ENCODE measurements around the gene PFDN6.

- TF ChIP-seq CTCF (IDR thresholded peaks at IDR 0.05) = no peak
- TF ChIP-seq POLR2A (IDR thresholded peaks at IDR 0.05) = no peak
These were observed 47.1 kb downstream of the PFDN6 start for GRCh38 chr6:33336495-33336894.

Data from uterus (tissue), 2 donors.